Activated CD8-positive, alpha-beta T cell treated with anti-CD3 and anti-CD28 coated beads, Interleukin-2, amount 10 ng/mL, durations not matched to agents 7 days and 5 days (primary cell): ENCODE data around the gene RNU6-7. TPM values are rescaled to one million over a fixed set of nuclear protein-coding genes. Genes with fewer than 3 reads are reported as not detected.

Experiments
- ATAC-seq: fragments of 150-1000 bp; cut with Tn5 transposase; one replicate; pipeline ENCODE4 v1.10.0; 2021; ENCODE audit warnings: moderate library complexity
- CTCF ChIA-PET: fragments of 350-600 bp; sonication (Branson Sonifier 250); formaldehyde crosslinking; loops from one replicate; lab custom pipeline; 2021; ENCODE audit warnings: antibody characterized with exemption; lab: Charles Lee
- POLR2A ChIA-PET: fragments of 350-600 bp; sonication (Branson Sonifier 250); formaldehyde crosslinking; loops from one replicate; lab custom pipeline; 2021; ENCODE audit warnings: antibody characterized with exemption; lab: Charles Lee
- DNase-seq: peaks from one replicate; pipeline ENCODE4 v3.0.0-alpha.2; 2020
- H3K27ac Mint-ChIP-seq: one replicate; pipeline ENCODE4 v1.8.0; 2021; ENCODE audit warnings: mild to moderate bottlenecking, mixed read lengths
- H3K27me3 Mint-ChIP-seq: one replicate; pipeline ENCODE4 v1.8.0; 2021; ENCODE audit warnings: low read depth, mixed read lengths
- H3K36me3 Mint-ChIP-seq: one replicate; pipeline ENCODE4 v1.8.0; 2021; ENCODE audit warnings: low read depth, mixed read lengths
- H3K4me1 Mint-ChIP-seq: one replicate; pipeline ENCODE4 v1.8.0; 2021; ENCODE audit warnings: low read depth, mixed read lengths
- H3K4me3 Mint-ChIP-seq: one replicate; pipeline ENCODE4 v1.8.0; 2021; ENCODE audit warnings: mild to moderate bottlenecking, mixed read lengths
- H3K9me3 Mint-ChIP-seq: one replicate; pipeline ENCODE4 v1.8.0; 2022; ENCODE audit warnings: mixed read lengths; ENCODE audit not compliant: insufficient read depth
- total RNA-seq, 2 experiments: library from RNA; stranded (reverse); gene quantifications; one replicate each; pipeline ENCODE4 v1.2.3, GENCODE V29; 2021

The RNU6-7 gene
- total RNA-seq, 2 experiments from 2014 or later, result not detected

- ATAC-seq (no peak), DNase-seq (no peak)
- H3K4me1 Mint-ChIP-seq, result peaks cover 6% of the 10 kb centered on the region
- H3K9me3 Mint-ChIP-seq, result no peaks in the 10 kb centered on the region
- ChIA-PET POLR2A (no interaction called here), CTCF (no interaction called here)
- no peaks in the 10 kb centered on the region for H3K27me3 Mint-ChIP-seq
- H3K4me3 Mint-ChIP-seq, result no peak overlapping the region
- no peak overlapping the region for H3K27ac Mint-ChIP-seq
- H3K36me3 Mint-ChIP-seq, result no peaks in the 10 kb centered on the region
These were observed 31.4 kb downstream of the RNU6-7 start for GRCh38 chr14:32233260-32233659.

- ATAC-seq, result no peak
These were observed 42.6 kb downstream of the RNU6-7 start for GRCh38 chr14:32244404-32244803.

GRCh38 chr14:32246751-32247150 is 44.9 kb downstream of the RNU6-7 start:
- ATAC-seq (no peak), DNase-seq (no peak)
- Mint-ChIP-seq H3K27me3 (no peaks in the 10 kb centered on the region), H3K36me3 (no peaks in the 10 kb centered on the region), H3K27ac (no peak overlapping the region), H3K4me1 (no peaks in the 10 kb centered on the region), H3K4me3 (no peak overlapping the region), H3K9me3 (no peaks in the 10 kb centered on the region)
- POLR2A ChIA-PET, result no interaction called here
- CTCF ChIA-PET, result interaction anchor here (1.2 to 2.7 kb wide), 3 partner anchors 8 to 320 kb away, joined by 3 to 10 read pairs (median 9); no protein-coding TSS in a partner anchor

More at GRCh38 chr14:32244404-32244803, 42.6 kb downstream of the RNU6-7 start:
- Mint-ChIP-seq H3K9me3 (peaks cover 6% of the 10 kb centered on the region), H3K4me1 (no peaks in the 10 kb centered on the region), H3K4me3 (no peak overlapping the region), H3K27ac (no peak overlapping the region), H3K36me3 (no peaks in the 10 kb centered on the region), H3K27me3 (peaks cover 3% of the 10 kb centered on the region)
- DNase-seq, result no peak
- ChIA-PET CTCF (interaction anchor here (0.8 to 2.7 kb wide), 2 partner anchors 10 to 168 kb away, joined by 3 to 9 read pairs; no protein-coding TSS in a partner anchor), POLR2A (no interaction called here)

- H3K27ac Mint-ChIP-seq, result no peak overlapping the region
- H3K9me3 Mint-ChIP-seq, result no peaks in the 10 kb centered on the region
- ATAC-seq (no peak), DNase-seq (no peak)
- H3K4me3 Mint-ChIP-seq, result no peak overlapping the region
- POLR2A ChIA-PET, result no interaction called here
- no peaks in the 10 kb centered on the region for H3K27me3 Mint-ChIP-seq
- no peaks in the 10 kb centered on the region for H3K36me3 Mint-ChIP-seq
- no peaks in the 10 kb centered on the region for H3K4me1 Mint-ChIP-seq
- CTCF ChIA-PET, result interaction anchor here (1.5 kb wide), 1 partner anchor 310 kb away, joined by 3 read pairs; no protein-coding TSS in a partner anchor
These were observed 47.5 kb downstream of the RNU6-7 start for GRCh38 chr14:32249371-32249770.

GRCh38 chr14:32249780-32250179 is 47.9 kb downstream of the RNU6-7 start:
- no peak for DNase-seq
- H3K4me3 Mint-ChIP-seq, result no peak overlapping the region

GRCh38 chr14:32250681-32251080 is 48.8 kb downstream of the RNU6-7 start:
- H3K9me3 Mint-ChIP-seq, result no peaks in the 10 kb centered on the region
- CTCF ChIA-PET, result interaction anchor here (1.0 to 6.0 kb wide), 10 partner anchors 9 to 325 kb away, joined by 3 to 211 read pairs (median 5); partner anchors contain the start of gene ARHGAP5
- no peak overlapping the region for H3K27ac Mint-ChIP-seq
- DNase-seq, result no peak
- POLR2A ChIA-PET, result interaction anchor here (0.7 kb wide), 1 partner anchor 817 kb away, joined by 3 read pairs; no protein-coding TSS in a partner anchor
- H3K4me1 Mint-ChIP-seq, result no peaks in the 10 kb centered on the region
- no peaks in the 10 kb centered on the region for H3K36me3 Mint-ChIP-seq
- no peak for ATAC-seq
- no peaks in the 10 kb centered on the region for H3K27me3 Mint-ChIP-seq
- H3K4me3 Mint-ChIP-seq, result no peak overlapping the region

More at GRCh38 chr14:32249780-32250179, 47.9 kb downstream of the RNU6-7 start:
- Mint-ChIP-seq H3K9me3 (no peaks in the 10 kb centered on the region), H3K36me3 (no peaks in the 10 kb centered on the region), H3K27ac (no peak overlapping the region), H3K27me3 (no peaks in the 10 kb centered on the region), H3K4me1 (no peaks in the 10 kb centered on the region)
- ChIA-PET CTCF (interaction anchor here (1.5 to 6.0 kb wide), 3 partner anchors 178 to 324 kb away, joined by 3 to 211 read pairs (median 66); partner anchors contain the start of gene ARHGAP5), POLR2A (no interaction called here)
- no peak for ATAC-seq

- DNase-seq (no peak), ATAC-seq (no peak)
- CTCF ChIA-PET, result interaction anchor here (0.6 to 6.0 kb wide), 15 partner anchors 8 to 326 kb away, joined by 3 to 211 read pairs (median 4); partner anchors contain the start of gene ARHGAP5
- no peak overlapping the region for H3K4me3 Mint-ChIP-seq
- H3K36me3 Mint-ChIP-seq, result no peaks in the 10 kb centered on the region
- no peak overlapping the region for H3K27ac Mint-ChIP-seq
- H3K9me3 Mint-ChIP-seq, result no peaks in the 10 kb centered on the region
- POLR2A ChIA-PET, result interaction anchor here (0.7 kb wide), 1 partner anchor 817 kb away, joined by 3 read pairs; no protein-coding TSS in a partner anchor
- H3K27me3 Mint-ChIP-seq, result no peaks in the 10 kb centered on the region
- no peaks in the 10 kb centered on the region for H3K4me1 Mint-ChIP-seq
These were observed 49.7 kb downstream of the RNU6-7 start for GRCh38 chr14:32251530-32251929.

Other genes starting within 250 kb of the RNU6-7 start
- gene ARHGAP5, start 124.7 kb upstream of the RNU6-7 start, total RNA-seq, result 10 to 100 TPM; 29.1 to 29.5 TPM
- gene RNU6-8, start 1.2 kb downstream of the RNU6-7 start, total RNA-seq, result not detected
- gene AKAP6, start 127.3 kb downstream of the RNU6-7 start, total RNA-seq, result 1 to 10 TPM in 1 of 2 experiments, under 1 TPM in 1; 0.83 to 1.7 TPM